NCI-H1417 (cell line): ENCODE data around the gene PLPP6.
"Not testable (repeated sequence)": the region's sequence is repeated elsewhere in the genome, so short reads cannot be mapped to it uniquely, and the experiment has no call there.

Experiments used
- DNase-seq, 3 experiments: peaks; one replicate each; lab custom pipeline; 2025; lab: John Stamatoyannopoulos, UW

The PLPP6 gene

DNA sequence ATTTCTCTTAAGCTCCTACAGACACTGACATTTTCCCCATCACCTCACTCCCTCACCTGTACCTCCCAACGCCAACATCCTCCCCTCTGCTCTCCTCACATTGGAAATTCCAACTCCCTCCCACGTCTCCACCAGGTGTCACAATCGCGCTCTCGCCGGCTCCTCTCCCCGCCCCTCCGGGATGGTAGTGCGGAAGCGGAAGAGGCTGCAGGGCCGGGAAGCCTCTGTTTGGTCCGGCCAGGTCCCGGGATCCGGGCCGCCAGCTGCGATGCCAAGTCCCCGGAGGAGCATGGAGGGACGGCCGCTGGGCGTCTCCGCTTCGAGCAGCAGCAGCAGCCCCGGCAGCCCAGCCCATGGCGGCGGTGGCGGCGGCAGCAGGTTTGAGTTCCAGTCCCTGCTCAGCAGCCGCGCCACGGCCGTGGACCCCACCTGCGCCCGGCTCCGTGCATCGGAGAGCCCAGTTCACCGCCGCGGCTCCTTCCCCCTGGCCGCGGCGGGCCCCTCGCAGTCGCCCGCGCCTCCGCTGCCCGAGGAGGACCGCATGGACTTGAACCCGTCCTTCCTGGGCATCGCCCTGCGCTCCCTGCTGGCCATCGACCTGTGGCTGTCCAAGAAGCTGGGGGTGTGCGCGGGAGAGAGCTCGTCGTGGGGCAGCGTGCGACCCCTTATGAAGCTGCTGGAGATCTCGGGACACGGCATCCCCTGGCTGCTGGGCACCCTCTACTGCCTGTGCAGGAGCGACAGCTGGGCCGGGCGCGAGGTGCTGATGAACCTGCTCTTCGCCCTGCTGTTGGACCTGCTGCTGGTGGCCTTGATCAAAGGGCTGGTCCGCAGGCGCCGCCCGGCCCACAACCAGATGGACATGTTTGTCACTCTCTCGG lies at the start of gene PLPP6:
PLPP6 (plus strand) TSS at position 187 of the 881 bp plus-strand sequence; CDS start at position 269, 82 bp downstream.
- DNase-seq: peak; percentile 77 to 87 (median 85)

DNA sequence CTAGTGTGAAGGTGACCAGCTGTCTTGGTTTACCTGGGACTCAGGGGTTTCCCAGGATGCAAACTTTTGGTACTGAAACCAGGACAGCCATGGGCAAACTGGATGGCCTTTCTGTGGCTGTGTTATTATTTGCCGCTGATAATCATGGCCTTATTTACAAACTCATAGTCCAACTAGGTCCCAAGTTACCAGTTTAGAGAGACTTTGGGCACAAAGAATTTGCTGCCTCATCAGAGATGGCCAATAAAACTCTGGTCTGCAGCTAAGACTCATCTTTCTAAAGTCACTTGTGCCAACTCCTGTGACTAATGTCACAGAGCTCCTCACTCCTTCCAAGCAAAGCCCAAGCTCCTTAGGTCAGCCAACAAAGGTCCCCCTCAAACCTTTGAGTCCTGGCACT lies 47.5 kb upstream of the PLPP6 start:
- no peak for DNase-seq

DNA sequence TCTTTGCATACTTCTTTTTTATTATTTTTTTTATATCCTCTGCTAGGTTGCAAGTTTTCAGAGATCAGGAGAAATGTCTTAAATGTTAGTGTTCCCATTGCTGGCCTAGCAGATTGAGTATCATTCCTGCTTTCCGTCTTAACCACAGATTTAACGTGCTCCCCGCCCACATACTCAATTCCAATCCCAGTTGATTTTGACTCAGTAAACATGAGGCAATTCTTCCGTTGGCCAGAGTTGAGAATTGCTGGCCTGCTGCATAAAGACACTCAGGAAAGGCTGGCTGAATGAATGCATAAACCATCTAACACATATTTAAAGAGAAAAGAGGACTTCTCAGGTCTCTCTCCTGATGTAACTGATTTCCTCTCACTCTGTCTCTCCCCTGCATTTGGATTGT lies 46.8 kb upstream of the PLPP6 start:
- no peak for DNase-seq

DNA sequence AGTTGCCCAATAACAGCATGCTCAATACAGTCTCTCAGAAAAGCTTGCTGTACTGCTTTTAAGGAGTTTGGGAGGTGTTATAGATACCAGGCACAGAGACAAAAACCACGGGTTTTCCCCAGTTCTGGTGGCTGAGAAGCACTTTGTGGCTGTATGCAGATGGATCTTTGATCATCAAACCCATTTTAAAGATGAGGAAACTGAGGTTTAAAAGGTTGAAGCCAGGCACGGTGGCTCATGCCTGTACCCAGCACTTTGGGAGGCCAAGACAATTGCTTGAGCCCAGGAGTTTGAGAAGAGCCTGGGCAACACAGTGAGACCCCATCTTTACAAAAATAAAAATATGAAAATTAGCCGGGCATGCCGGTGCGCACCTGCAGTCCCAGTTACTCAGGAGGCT lies 46.3 kb upstream of the PLPP6 start:
- DNase-seq: no peak

DNA sequence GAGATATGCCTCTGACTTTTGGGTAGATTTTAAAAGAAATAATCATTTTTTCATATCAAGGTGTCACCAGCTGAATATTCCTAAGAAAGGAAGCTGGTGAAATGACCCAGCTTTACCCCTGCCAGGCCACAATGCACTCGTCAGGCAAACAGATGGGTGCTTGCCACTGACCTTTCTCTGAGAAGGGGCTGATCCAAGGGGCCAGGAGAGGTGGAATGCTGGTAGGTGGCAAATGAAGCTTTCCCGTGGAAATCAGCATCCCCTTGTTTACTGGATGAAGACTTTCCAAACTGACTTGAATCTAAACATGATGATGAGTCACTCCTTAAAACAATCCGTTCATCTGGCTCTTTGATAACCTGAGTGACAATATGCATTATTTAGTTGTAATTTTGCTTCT lies 44.3 kb upstream of the PLPP6 start:
- no peak for DNase-seq

DNA sequence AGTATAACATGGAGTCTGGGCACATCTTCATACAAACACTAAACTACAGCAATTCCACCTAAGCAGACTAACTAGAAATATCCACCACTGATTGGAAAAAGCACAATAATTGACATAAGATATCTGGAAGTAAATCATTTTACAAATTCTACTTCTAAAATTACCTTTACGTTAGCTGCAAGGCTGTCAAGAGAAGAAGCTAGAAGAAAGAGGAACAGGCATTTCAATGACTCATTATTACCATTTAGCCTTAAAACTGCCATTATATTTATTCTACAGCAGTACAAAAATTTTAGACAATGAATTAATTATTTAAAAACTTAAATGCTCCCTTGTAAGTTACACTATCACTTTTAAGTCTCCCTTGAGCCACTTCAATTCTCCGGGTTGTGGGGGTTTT lies 43.4 kb upstream of the PLPP6 start:
- no peak for DNase-seq

DNA sequence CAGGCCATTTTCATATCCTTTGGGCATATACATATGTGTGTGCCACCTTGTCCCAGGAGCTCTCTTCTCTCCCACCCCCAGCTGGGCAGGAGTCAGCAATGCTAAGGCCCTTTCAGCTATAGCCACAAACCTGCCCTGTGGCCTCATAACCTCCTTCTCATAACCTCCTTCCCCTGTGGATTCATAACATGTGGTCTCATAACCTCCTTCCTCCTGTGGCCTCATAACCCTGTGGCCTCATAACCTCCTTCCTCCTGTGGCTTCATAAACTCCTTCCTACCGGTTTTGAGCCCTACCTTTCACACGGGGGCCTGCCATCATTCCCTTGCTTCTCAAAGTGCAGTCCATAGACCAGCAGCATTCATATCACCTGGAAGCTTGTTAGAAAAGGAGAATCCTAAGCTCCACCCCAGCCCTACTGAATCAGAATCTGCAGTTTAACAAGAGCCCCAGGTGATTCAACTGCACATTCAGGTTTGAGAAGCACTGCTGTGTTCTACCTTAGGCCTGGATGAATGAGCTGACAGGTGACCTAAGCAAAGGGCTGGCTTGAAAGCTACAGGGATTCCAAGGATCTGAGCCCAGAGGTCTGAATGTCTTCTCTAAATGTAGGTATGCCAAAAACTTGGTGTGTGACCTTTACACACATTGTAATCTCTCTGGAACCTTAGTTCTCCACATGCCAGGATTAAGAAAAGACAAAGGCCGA lies 41.9 kb upstream of the PLPP6 start:
- DNase-seq: no peak

DNA sequence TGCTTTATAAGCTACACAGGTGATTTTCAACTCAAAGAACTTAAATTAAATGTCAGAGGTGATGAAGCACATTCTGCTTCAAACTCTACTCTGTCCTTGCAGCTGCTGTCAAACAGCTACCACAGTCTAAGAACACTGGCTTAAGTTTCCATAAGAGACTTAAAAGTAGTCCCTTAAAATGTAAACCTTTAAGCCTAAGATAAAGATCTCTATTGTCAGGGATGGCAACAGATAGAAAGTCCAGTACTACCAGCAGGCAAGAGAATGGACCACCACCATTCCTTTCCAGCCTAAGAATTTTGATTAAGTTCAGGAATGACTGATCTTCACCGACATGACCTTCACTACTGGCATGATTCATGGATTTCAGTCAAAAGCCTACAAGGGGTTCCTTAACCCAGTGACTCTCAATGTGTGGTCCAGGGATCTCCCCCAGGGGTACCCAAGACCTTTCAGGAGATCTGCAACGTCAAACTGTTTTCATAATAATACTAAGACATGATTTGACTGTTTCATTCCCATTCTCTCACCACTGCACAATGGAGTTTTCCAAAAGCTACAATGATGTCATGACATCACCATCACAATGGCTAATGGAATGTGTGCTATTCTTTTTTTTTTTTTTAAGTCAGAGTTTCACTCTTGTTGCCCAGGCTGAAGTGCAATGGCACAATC lies 41.1 kb upstream of the PLPP6 start:
- no peak for DNase-seq

DNA sequence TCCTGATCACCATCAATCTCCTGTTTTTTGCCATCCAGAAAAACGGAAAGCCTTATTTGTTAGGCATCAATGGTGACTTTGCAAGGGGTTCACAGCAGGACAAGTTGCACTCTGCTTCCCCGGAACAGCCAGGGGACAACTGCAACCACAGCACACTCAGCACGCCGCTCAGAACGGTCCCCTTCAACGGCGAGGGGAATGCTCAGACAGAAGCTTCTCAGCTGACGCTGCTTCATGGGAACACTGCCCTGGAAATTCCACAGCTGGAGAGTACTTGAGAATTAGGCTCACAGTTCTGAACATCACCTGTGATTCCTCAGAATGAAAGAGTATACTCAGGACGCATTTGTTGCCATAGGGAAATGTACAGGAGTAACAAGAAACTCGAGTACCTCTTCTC lies 40.1 kb upstream of the PLPP6 start:
- DNase-seq: no peak

DNA sequence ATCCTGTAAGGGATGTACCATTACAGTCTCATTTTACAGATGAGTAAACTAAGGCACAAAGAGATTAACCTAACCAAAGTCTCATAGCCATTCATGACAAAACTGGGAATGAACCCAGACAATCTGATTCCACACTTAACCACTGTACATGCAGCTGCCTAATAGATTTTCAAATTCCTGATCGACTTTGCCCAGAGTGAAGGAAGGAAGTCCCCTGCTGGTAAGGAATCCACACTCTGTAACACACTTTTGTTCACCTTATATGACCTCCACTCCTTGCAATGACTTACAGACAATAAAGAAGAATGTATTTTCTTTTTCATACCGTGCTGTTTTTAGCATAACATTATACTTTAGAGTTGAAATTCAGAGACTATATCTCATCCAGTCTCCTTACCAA lies 31.3 kb upstream of the PLPP6 start:
- no peak for DNase-seq

DNA sequence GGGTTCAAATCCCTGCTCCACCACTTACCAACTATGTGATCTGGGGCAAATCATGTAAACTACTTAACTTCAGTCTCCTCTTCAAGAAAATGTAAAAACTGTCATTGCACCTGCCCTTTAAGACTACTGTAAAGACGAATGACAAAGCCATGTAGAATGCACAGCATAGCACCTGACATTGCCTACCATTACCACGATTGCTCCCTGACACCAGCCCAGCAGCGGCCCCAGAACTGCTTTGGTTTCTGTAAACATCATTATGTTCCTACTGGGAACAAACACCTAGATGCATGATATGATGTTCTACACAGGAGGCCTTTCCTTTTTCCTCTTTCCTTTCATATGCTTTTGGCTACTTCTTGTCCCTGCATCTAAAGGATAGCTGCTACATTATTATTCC lies 23.1 kb upstream of the PLPP6 start:
- DNase-seq: peak in 1 of 3 experiments; percentile 4

DNA sequence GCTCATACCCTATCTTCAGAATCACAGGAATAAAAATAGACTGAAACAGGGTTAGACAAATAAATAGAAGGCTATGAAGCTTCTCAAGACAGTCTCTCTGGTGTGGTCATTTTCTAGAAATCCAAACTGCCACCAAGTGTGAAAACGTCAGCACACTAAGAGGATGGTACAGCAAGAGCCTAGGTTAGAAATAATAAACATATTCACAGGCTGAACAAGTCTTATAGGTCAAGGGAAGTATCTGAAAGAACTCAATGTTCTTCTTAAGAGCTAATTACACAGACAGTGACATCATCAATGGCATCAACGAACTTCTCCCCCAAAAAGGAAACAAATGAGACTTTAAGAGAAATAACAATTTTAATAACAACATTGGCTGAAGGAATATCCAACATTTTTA lies 22.7 kb upstream of the PLPP6 start:
- no peak for DNase-seq

DNA sequence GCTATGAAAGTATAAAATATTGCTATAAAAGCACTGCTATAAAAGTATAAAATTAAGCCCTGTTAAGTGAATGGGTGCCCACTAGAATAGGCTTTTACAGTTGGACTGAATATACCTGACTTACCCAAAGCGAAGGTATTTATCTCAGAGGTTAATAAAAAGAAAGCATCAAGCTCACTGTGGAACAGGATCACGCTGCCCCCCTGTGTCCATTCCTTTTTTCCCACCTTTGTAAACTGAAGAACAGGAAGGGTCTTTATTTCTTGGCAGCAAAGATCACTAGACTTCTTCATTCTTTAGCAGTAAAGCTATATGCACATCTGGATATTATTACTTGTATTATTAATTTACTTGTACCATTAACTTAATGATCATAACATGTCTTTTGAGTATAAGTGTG lies 22.1 kb upstream of the PLPP6 start:
- DNase-seq: peak in 1 of 3 experiments; percentile 63

DNA sequence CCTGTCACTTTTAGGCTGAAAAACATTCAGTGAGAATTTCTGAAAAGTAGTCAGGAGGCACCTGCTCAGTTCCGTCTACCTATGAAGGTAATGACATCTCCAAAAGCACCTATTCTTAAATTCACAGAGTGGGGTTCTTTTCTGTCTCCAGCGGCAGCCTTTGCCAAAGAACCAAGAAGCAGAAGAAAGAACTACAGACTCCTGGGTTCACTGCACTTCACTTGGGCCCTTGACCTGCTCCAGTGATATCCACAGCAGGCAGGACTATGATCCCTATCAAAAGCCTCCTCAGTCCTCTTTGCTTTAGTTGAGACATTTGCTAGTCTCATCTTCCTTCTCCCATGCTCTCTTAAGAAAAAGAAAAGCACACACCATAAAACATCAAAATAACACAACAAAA lies 19.7 kb upstream of the PLPP6 start:
- DNase-seq: no peak

DNA sequence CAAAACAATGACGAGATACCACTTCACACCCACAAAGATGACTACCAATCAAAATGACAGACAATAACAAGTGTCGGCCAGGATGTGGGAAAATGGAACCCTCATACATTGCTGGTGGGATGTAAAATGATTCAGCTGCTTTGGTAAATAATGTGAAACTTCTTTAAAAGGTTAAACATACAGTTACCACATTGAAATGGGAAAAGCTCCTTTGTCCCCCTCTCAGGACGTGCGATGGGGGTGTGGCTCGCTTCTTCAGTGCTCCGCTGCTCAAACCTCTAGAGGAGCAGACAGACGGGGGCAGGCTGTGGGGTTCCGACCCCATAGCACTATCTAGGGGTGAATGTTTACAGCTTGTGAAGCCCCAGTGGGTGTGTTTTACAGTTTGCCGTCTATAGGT lies 8.0 kb upstream of the PLPP6 start:
- DNase-seq: no peak

DNA sequence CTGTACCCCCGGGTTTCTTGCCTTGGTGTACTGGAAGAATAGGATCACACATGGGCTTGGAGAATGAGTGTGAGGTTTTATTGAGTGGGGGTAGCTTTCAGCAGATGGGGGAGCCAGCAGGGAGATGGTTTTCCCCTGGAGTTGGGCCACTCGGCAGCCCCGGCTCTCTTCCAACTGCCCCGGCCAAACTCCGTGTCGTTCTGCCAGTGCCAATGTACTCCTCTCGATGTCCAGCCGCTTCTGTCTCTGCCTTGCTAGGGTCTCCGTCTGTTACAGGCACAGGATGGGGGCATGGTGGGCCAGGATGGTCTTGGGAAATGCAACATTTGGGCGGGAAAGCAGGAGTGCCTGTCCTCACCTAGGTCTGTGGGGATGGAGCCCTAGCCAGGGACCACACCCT lies 7.6 kb upstream of the PLPP6 start:
- no peak for DNase-seq

DNA sequence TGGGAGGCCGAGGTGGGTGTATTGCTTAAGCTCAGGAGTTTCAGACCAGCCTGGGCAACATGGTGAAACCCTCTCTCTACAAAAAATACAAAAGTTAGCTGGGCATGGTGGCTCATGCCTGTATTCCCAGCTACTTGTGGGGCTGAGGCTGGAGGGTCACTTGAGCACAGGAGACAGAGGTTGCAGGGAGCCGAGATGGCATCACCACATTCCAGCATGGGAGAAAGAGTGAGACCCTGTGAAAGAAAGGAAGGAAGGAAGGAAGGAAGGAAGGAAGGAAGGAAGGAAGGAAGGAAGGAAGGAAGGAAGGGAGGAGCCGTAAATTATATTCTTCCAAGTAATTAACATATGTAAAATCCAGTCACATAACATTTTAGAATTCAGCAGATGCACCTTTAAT lies 5.9 kb upstream of the PLPP6 start:
- not testable (repeated sequence) for DNase-seq

DNA sequence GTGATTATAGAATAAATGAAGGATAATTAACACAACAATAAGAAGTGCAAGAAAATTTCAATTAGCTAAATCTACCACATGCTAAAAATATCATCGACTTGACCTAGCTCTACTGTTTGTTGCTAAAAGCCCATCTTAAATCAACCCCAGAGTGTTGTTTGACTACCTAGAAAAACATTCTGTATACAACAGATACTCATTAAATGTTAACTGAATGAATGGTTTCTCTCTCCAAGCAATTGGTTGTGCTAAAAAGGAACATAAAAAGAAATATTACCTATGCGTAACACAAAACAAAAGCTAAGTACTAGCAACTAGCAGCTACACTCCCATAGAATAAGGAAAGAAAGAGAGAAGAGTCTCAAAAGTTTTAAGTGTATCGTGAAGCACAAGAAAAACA lies 5.5 kb upstream of the PLPP6 start:
- DNase-seq: no peak

DNA sequence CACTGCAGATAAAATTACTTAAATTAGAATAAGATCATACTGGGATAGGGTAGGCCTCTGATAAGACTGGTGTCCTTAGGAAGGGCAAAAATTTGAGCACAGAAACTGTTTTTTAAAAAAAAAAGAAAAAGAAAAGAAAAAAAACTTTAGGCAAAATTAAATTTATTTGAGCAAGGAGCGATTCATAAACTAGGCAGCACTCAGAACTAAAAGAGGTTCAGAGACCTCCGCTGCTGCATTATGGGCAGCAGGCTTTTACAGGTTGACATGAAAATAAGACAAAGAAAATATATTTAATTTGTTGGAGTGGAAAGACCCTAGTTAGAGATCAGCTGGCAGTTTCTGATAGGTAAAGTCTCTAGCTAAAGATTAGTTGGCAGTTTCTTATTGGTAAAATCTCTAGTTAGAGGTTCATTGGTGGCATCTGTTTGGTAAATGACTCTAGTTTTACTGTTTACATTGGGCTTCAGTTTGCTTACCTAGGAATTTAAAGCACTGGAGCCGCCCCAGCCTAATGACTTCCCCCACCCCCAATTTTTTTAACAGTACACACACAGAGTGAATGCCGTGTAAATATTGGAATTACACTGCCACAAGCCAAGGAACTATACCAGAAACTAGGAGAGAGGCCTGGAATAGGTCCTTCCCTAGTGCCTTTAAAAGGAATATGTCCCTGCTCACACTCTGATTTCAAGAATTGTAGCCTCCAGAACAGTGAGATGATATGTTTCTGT lies 4.5 kb upstream of the PLPP6 start:
- peak in 1 of 3 experiments; percentile 3 for DNase-seq

DNA sequence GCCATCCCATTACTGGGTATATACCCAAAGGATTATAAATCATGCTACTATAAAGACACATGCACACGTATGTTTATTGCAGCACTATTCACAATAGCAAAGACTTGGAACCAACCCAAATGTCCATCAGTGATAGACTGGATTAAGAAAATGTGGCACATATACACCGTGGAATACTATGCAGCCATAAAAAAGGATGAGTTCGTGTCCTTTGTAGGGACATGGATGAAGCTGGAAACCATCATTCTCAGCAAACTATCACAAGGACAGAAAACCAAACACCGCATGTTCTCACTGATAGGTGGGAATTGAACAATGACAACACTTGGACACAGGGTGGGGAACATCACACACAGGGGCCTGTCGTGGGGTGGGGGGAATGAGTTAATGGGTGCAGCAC lies 1.4 kb upstream of the PLPP6 start:
- DNase-seq: not testable (repeated sequence)

DNA sequence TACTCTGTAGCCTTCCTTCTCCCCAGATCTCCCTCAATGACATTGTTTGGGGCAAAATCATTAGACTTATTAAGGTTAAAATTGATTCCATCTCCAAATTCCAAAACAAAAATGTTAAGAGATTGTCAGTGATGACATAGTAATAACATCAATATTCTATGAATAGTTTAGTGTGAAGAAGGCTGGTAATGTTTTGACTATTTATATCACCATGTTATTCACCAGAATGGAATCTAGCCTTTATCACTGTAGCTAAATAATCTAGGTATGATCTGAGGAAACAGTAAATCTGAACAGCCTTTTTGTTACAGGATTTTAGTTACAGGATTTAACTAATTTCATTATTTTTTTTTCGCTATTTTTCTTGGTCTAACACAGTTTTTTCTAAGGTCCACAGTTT lies 929 bp upstream of the PLPP6 start:
- DNase-seq: no peak

DNA sequence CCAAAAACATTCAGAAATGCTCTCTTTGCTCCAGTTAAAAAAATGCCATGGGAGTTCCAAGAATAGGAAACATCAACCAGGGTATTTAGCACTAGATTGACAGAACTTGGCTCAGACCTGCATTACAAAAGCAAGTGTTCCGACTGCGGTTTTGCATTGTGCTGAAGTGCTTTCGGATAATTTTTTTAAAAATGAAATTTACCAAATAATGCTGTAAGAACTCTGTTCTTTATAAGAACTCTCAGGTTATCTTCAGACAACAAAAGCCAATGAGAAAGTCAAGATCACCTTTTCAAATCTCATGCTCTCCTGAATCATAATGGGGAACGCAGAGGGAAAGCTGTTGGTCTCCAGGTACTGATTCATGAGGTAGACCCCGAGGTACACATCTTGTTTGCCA lies 483 bp upstream of the PLPP6 start:
- DNase-seq: peak in 1 of 3 experiments; percentile 24
